Endometrial microvascular endothelial cells (primary cell): ENCODE data around the gene PCDHGA7. TPM values are rescaled to one million over a fixed set of nuclear protein-coding genes. Genes with fewer than 3 reads are reported as not detected.
"Not testable (repeated sequence)": the region's sequence is repeated elsewhere in the genome, so short reads cannot be mapped to it uniquely, and the experiment has no call there.

ENCODE experiments used
- in situ Hi-C: cut with HindIII; loops from 2 replicates; pipeline ENCODE4 v1.10.0; 2017; ENCODE audit warnings: low sequenced_read_pairs, low pct_unique_long_range_greater_than_20kb; ENCODE audit errors: inconsistent ontology term
- total RNA-seq: library from RNA; depleted of rRNA; stranded (reverse); fragments of >200 nt; gene quantifications from one replicate; pipeline ENCODE4 v1.2.3, GENCODE V29; 2015; ENCODE audit errors: inconsistent ontology term

The PCDHGA7 gene
- total RNA-seq, 1 donor from 2014 or later: 1.0 TPM

GRCh38 chr5:141419074-141419880 lies 36.7 kb downstream of the PCDHGA7 start:
- in situ Hi-C loops: no loop called here

- in situ Hi-C loops: no loop called here
Measured at GRCh38 chr5:141420855-141421488, 38.4 kb downstream of the PCDHGA7 start, which contains the start of gene PCDHGA11. TSS of gene PCDHGA11 (plus strand) at chr5:141421051. CDS start at chr5:141421228, 177 bp downstream.

GRCh38 chr5:141421489-141421855 lies 38.9 kb downstream of the PCDHGA7 start:
- in situ Hi-C loops: no loop called here

GRCh38 chr5:141422742-141423291 lies 40.3 kb downstream of the PCDHGA7 start:
- in situ Hi-C loops: no loop called here

GRCh38 chr5:141427783-141428426 lies 45.4 kb downstream of the PCDHGA7 start:
- in situ Hi-C loops: no loop called here

GRCh38 chr5:141430332-141431113 lies 48.0 kb downstream of the PCDHGA7 start, which contains the start of gene PCDHGA12:
TSS of gene PCDHGA12 (plus strand) at chr5:141430507. CDS start at chr5:141430760, 253 bp downstream.
- in situ Hi-C loops: no loop called here

GRCh38 chr5:141431286-141431685 lies 48.7 kb downstream of the PCDHGA7 start:
- in situ Hi-C loops: no loop called here

- in situ Hi-C loops: not testable (repeated sequence)
Measured at GRCh38 chr5:141432308-141432707, 49.8 kb downstream of the PCDHGA7 start.

GRCh38 chr5:141432726-141433125 lies 50.2 kb downstream of the PCDHGA7 start:
- in situ Hi-C loops: not testable (repeated sequence)

GRCh38 chr5:141434006-141434405 lies 51.5 kb downstream of the PCDHGA7 start:
- in situ Hi-C loops: no loop called here

Other genes with a start within 250 kb of the PCDHGA7 start
- 1.4 TPM for gene PCDHB5, start 247.5 kb upstream of the PCDHGA7 start, total RNA-seq
- gene PCDHB6, start 232.7 kb upstream of the PCDHGA7 start, total RNA-seq: 0.28 TPM
- gene PCDHB7, start 210.1 kb upstream of the PCDHGA7 start, total RNA-seq: 1.2 TPM
- not detected for gene PCDHB8, start 205.0 kb upstream of the PCDHGA7 start, total RNA-seq
- gene PCDHB16, start 200.4 kb upstream of the PCDHGA7 start, total RNA-seq: 0.28 TPM
- gene PCDHB9, start 195.6 kb upstream of the PCDHGA7 start, total RNA-seq: not detected
- gene PCDHB10, start 190.4 kb upstream of the PCDHGA7 start, total RNA-seq: 0.19 TPM
- 0.19 TPM for gene PCDHB11, start 183.1 kb upstream of the PCDHGA7 start, total RNA-seq
- gene PCDHB12, start 174.0 kb upstream of the PCDHGA7 start, total RNA-seq: not detected
- 0.65 TPM for gene PCDHB13, start 168.8 kb upstream of the PCDHGA7 start, total RNA-seq
- 0.37 TPM for gene PCDHB14, start 159.4 kb upstream of the PCDHGA7 start, total RNA-seq
- not detected for gene PCDHB15, start 137.3 kb upstream of the PCDHGA7 start, total RNA-seq
- gene SLC25A2, start 78.7 kb upstream of the PCDHGA7 start, total RNA-seq: 0.09 TPM
- 45.0 TPM for gene TAF7, start 62.0 kb upstream of the PCDHGA7 start, total RNA-seq
- gene PCDHGA1, start 52.2 kb upstream of the PCDHGA7 start, total RNA-seq: 0.09 TPM
- gene PCDHGA2, start 44.0 kb upstream of the PCDHGA7 start, total RNA-seq: 0.84 TPM
- 1.3 TPM for gene PCDHGA3, start 38.9 kb upstream of the PCDHGA7 start, total RNA-seq
- gene PCDHGB1, start 32.6 kb upstream of the PCDHGA7 start, total RNA-seq: 0.74 TPM
- 3.2 TPM for gene PCDHGA4, start 27.7 kb upstream of the PCDHGA7 start, total RNA-seq
- 2.0 TPM for gene PCDHGB2, start 22.7 kb upstream of the PCDHGA7 start, total RNA-seq
- 0.46 TPM for gene PCDHGA5, start 18.6 kb upstream of the PCDHGA7 start, total RNA-seq
- 0.65 TPM for gene PCDHGB3, start 12.5 kb upstream of the PCDHGA7 start, total RNA-seq
- 1.2 TPM for gene PCDHGA6, start 8.9 kb upstream of the PCDHGA7 start, total RNA-seq
- gene PCDHGB4, start 5.0 kb downstream of the PCDHGA7 start, total RNA-seq: 2.4 TPM
- gene PCDHGA8, start 9.9 kb downstream of the PCDHGA7 start, total RNA-seq: under 0.01 TPM
- 3.7 TPM for gene PCDHGB5, start 15.2 kb downstream of the PCDHGA7 start, total RNA-seq
- 0.19 TPM for gene PCDHGA9, start 20.0 kb downstream of the PCDHGA7 start, total RNA-seq
- 1.0 TPM for gene PCDHGB6, start 25.3 kb downstream of the PCDHGA7 start, total RNA-seq
- 1.1 TPM for gene PCDHGA10, start 30.2 kb downstream of the PCDHGA7 start, total RNA-seq
- gene PCDHGB7, start 34.9 kb downstream of the PCDHGA7 start, total RNA-seq: 1.2 TPM
- gene PCDHGA11, start 38.3 kb downstream of the PCDHGA7 start, total RNA-seq: 4.5 TPM
- gene PCDHGA12, start 47.8 kb downstream of the PCDHGA7 start, total RNA-seq: 0.74 TPM
- gene PCDHGC3, start 93.2 kb downstream of the PCDHGA7 start, total RNA-seq: 8.1 TPM
- gene PCDHGC4, start 102.3 kb downstream of the PCDHGA7 start, total RNA-seq: not detected
- gene PCDHGC5, start 106.3 kb downstream of the PCDHGA7 start, total RNA-seq: not detected
- gene DIAPH1, start 236.3 kb downstream of the PCDHGA7 start, total RNA-seq: 91.6 TPM